H1 (cell line): ENCODE measurements around the gene C19orf53. TPM values are rescaled to one million over a fixed set of nuclear protein-coding genes. Genes with fewer than 3 reads are reported as not detected.

Experiments used
- CTCF ChIA-PET: fragments of 300-600 bp; sonication (Branson Sonifier 250); formaldehyde crosslinking; loops from one replicate; lab custom pipeline; 2021; ENCODE audit not compliant: partially characterized antibody; lab: Charles Lee
- POLR2A ChIA-PET: fragments of 300-600 bp; sonication (Branson Sonifier 250); formaldehyde crosslinking; loops from one replicate; lab custom pipeline; 2021; ENCODE audit warnings: inconsistent platforms; ENCODE audit not compliant: partially characterized antibody; lab: Charles Lee
- DNase-seq, 2 experiments: peaks; one replicate each; pipeline versions ENCODE4 v3.0.0 to v3.0.0-alpha.2; 2010 to 2022; ENCODE audit warnings: low spot score in 2 of 2, low read depth in 1 of 2, mixed read lengths in 1 of 2
- FAIRE-seq: peaks from 2 replicates; lab custom pipeline; 2011; peaks lifted over from hg19 to GRCh38; lab: Jason Lieb, UNC
- H2AFZ ChIP-seq: 2 replicates; pipeline ENCODE4 v1.8.1; 2012; ENCODE audit warnings: low read length, inconsistent platforms
- H2AK5ac ChIP-seq: 2 replicates; pipeline ENCODE4 v1.6.1; 2013; ENCODE audit warnings: low read depth, low read length
- H2BK120ac ChIP-seq: replicated peaks from 2 replicates; pipeline ENCODE3; 2013; ENCODE audit warnings: low read depth, low read length, inconsistent platforms
- H2BK12ac ChIP-seq: 2 replicates; pipeline ENCODE4 v1.6.1; 2013; ENCODE audit warnings: low read depth, low read length
- H2BK15ac ChIP-seq: 2 replicates; pipeline ENCODE4 v1.6.1; 2013; ENCODE audit warnings: low read length
- H2BK20ac ChIP-seq: 2 replicates; pipeline ENCODE4 v1.6.1; 2013; ENCODE audit warnings: low read length
- H2BK5ac ChIP-seq: 2 replicates; pipeline ENCODE4 v1.6.1; 2013; ENCODE audit warnings: low read depth, low read length
- H3K14ac ChIP-seq: 2 replicates; pipeline ENCODE4 v1.6.1; 2013; ENCODE audit warnings: inconsistent platforms; ENCODE audit not compliant: insufficient read length
- H3K18ac ChIP-seq: 2 replicates; pipeline ENCODE4 v1.6.1; 2013; ENCODE audit warnings: low read length; ENCODE audit errors: extremely low read depth
- H3K23ac ChIP-seq: 2 replicates; pipeline ENCODE4 v1.6.1; 2013; ENCODE audit warnings: inconsistent platforms; ENCODE audit not compliant: insufficient read length
- H3K23me2 ChIP-seq: 2 replicates; pipeline ENCODE4 v1.6.1; 2013; ENCODE audit warnings: low read depth, low read length
- H3K27ac ChIP-seq: 2 replicates; pipeline ENCODE4 v1.6.1; 2011; ENCODE audit warnings: low read depth, low read length, inconsistent platforms
- H3K27me3 ChIP-seq, 4 experiments: replicated peaks in 1 of 4; 1 replicate in 1 of 4; 2 replicates in 3 of 4; pipeline versions ENCODE4 v1.6.1 to v1.8.1; 2011 to 2013; ENCODE audit warnings: low read length in 3 of 4, mild to moderate bottlenecking in 3 of 4, inconsistent platforms in 2 of 4, mixed read lengths in 2 of 4, moderate library complexity in 1 of 4; ENCODE audit not compliant: control insufficient read depth in 3 of 4, insufficient read depth in 3 of 4; ENCODE audit errors: extremely low read depth in 1 of 4
- H3K36me3 ChIP-seq, 4 experiments: 2 replicates each; pipeline versions ENCODE4 v1.6.1 to v1.8.1; 2011 to 2013; ENCODE audit warnings: mild to moderate bottlenecking in 4 of 4, low read length in 3 of 4, moderate library complexity in 2 of 4, control low read depth in 1 of 4, inconsistent platforms in 1 of 4; ENCODE audit not compliant: insufficient read depth in 4 of 4, control insufficient read depth in 2 of 4
- H3K4ac ChIP-seq: replicated peaks from 2 replicates; pipeline ENCODE3; 2013; ENCODE audit warnings: low read length, low read depth, mixed read lengths, inconsistent platforms; ENCODE audit not compliant: insufficient read length
- H3K4me1 ChIP-seq, 4 experiments: replicated peaks in 1 of 4; 1 replicate in 1 of 4; 2 replicates in 3 of 4; pipeline versions ENCODE4 v1.6.1 to v1.8.1; 2011 to 2013; ENCODE audit warnings: low read length in 3 of 4, inconsistent platforms in 2 of 4, mixed read lengths in 1 of 4; ENCODE audit not compliant: insufficient read depth in 4 of 4, control insufficient read depth in 3 of 4
- H3K4me2 ChIP-seq, 2 experiments: 2 replicates each; pipeline versions ENCODE4 v1.6.1 to v1.8.1; 2011 to 2013; ENCODE audit warnings: low read depth in 2 of 2, low read length in 2 of 2, control low read depth in 1 of 2, inconsistent platforms in 1 of 2, mild to moderate bottlenecking in 1 of 2; ENCODE audit not compliant: insufficient read depth in 1 of 2
- H3K4me3 ChIP-seq, 4 experiments: fragments of 200-600, 300-600 bp in 1 of 4; sonication (generic), shearing (Covaris generic), sonication (Bioruptor Twin) in 1 of 4; 2 replicates each; pipeline versions ENCODE4 v1.5.1 to v1.8.1; 2011 to 2016; ENCODE audit warnings: low read length in 4 of 4, low read depth in 3 of 4, control low read depth in 2 of 4, inconsistent platforms in 2 of 4, mild to moderate bottlenecking in 2 of 4, mixed read lengths in 1 of 4, moderate library complexity in 1 of 4; ENCODE audit not compliant: insufficient read depth in 2 of 4; ENCODE audit errors: extremely low read depth in 1 of 4
- H3K56ac ChIP-seq: replicated peaks from 2 replicates; pipeline ENCODE3; 2013; ENCODE audit warnings: low read depth, mild to moderate bottlenecking, mixed read lengths, low read length, inconsistent platforms; ENCODE audit not compliant: insufficient read length
- H3K79me1 ChIP-seq: 2 replicates; pipeline ENCODE4 v1.6.1; 2013; ENCODE audit warnings: low read depth, low read length, control low read depth
- H3K79me2 ChIP-seq, 2 experiments: 2 replicates each; pipeline versions ENCODE4 v1.6.1 to v1.8.1; 2012 to 2013; ENCODE audit warnings: low read length in 2 of 2, mild to moderate bottlenecking in 2 of 2, inconsistent platforms in 1 of 2; ENCODE audit not compliant: insufficient read depth in 2 of 2, control insufficient read depth in 1 of 2
- H3K9ac ChIP-seq, 4 experiments: replicated peaks in 1 of 4; 1 replicate in 1 of 4; 2 replicates in 3 of 4; pipeline versions ENCODE4 v1.6.1 to v1.8.1; 2011 to 2013; ENCODE audit warnings: low read depth in 3 of 4, low read length in 3 of 4, control low read depth in 2 of 4, mild to moderate bottlenecking in 2 of 4, moderate library complexity in 2 of 4, inconsistent platforms in 1 of 4; ENCODE audit errors: extremely low read depth in 1 of 4
- H3K9me3 ChIP-seq, 2 experiments: 2 replicates each; pipeline versions ENCODE4 v1.6.1 to v1.8.1; 2012 to 2013; ENCODE audit warnings: mild to moderate bottlenecking in 2 of 2, moderate library complexity in 2 of 2, control low read depth in 1 of 2, inconsistent platforms in 1 of 2, low read depth in 1 of 2, low read length in 1 of 2, mixed read lengths in 1 of 2; ENCODE audit not compliant: insufficient read depth in 2 of 2
- H4K20me1 ChIP-seq, 2 experiments: replicated peaks in 1 of 2; 2 replicates each; pipeline versions ENCODE3 to v1.8.1; 2011 to 2013; ENCODE audit warnings: inconsistent platforms in 2 of 2, low read length in 2 of 2, mild to moderate bottlenecking in 1 of 2; ENCODE audit not compliant: insufficient read depth in 2 of 2, control insufficient read depth in 1 of 2
- H4K5ac ChIP-seq: 2 replicates; pipeline ENCODE4 v1.6.1; 2013; ENCODE audit warnings: low read length, low read depth, mixed read lengths, inconsistent platforms; ENCODE audit not compliant: insufficient read length
- H4K8ac ChIP-seq: 2 replicates; pipeline ENCODE4 v1.8.0; 2013; ENCODE audit warnings: mild to moderate bottlenecking, moderate library complexity, low read length, inconsistent platforms; ENCODE audit not compliant: insufficient read depth; ENCODE audit errors: extremely low read depth
- H4K91ac ChIP-seq: replicated peaks from 2 replicates; pipeline ENCODE3; 2013; ENCODE audit warnings: low read length, mixed read lengths, inconsistent platforms; ENCODE audit not compliant: insufficient read length
- BCL11A ChIP-seq, 2 experiments: IDR thresholded peaks; one replicate each; pipeline ENCODE4 v1.6.1; 2011; ENCODE audit warnings: low read depth in 2 of 2, low read length in 2 of 2, mild to moderate bottlenecking in 2 of 2
- BRCA1 ChIP-seq: IDR thresholded peaks from 2 replicates; pipeline ENCODE4 v1.6.1; 2012; ENCODE audit warnings: low read depth, low read length, improper control_type of control experiment
- EGR1 ChIP-seq: IDR thresholded peaks from 2 replicates; pipeline ENCODE4 v1.6.1; 2011; ENCODE audit warnings: low read depth, low read length, borderline replicate concordance
- EZH2 ChIP-seq: fragments of 200-600 bp; sonication (generic); IDR thresholded peaks from 2 replicates; pipeline ENCODE4 v1.7.1; 2012; ENCODE audit warnings: low read depth, mild to moderate bottlenecking, moderate library complexity, low read length, inconsistent platforms; ENCODE audit not compliant: severe bottlenecking
- KDM5A ChIP-seq: fragments of 200-600 bp; IDR thresholded peaks from 2 replicates; pipeline ENCODE4 v1.7.1; 2012; ENCODE audit warnings: mild to moderate bottlenecking, low read length, inconsistent platforms, mixed read lengths
- NANOG ChIP-seq: IDR thresholded peaks from 2 replicates; pipeline ENCODE4 v1.6.1; 2011; ENCODE audit warnings: low read length, low read depth, mild to moderate bottlenecking, inconsistent platforms; ENCODE audit not compliant: insufficient read depth, poor library complexity, severe bottlenecking
- NRF1 ChIP-seq: IDR thresholded peaks from 2 replicates; pipeline ENCODE4 v1.6.1; 2011; ENCODE audit warnings: mild to moderate bottlenecking, low read depth, low read length, improper control_type of control experiment
- SAP30 ChIP-seq: fragments of 300-600 bp; sonication (generic); IDR thresholded peaks from 2 replicates; pipeline ENCODE4 v1.7.1; 2012; ENCODE audit warnings: low read length, moderate library complexity, mild to moderate bottlenecking, inconsistent platforms; ENCODE audit not compliant: insufficient read depth, insufficient replicate concordance
- SIX5 ChIP-seq: IDR thresholded peaks from 2 replicates; pipeline ENCODE4 v1.6.1; 2011; ENCODE audit warnings: mild to moderate bottlenecking, low read depth, low read length
- SP4 ChIP-seq: IDR thresholded peaks from 2 replicates; pipeline ENCODE4 v1.6.1; 2012; ENCODE audit warnings: low read length, inconsistent platforms
- ZNF274 ChIP-seq: IDR thresholded peaks from 2 replicates; pipeline ENCODE4 v1.7.0; 2012; ENCODE audit warnings: low read length, borderline replicate concordance; ENCODE audit errors: extremely low read depth
- WGBS, 2 experiments: shearing (Covaris generic) in 1 of 2; methylation state at CpG; one replicate each; pipeline versions ENCODE4 v1.1.6 to v1.1.7; 2013 to 2015; ENCODE audit warnings: low lambda C conversion rate in 2 of 2, mixed read lengths in 2 of 2, inconsistent platforms in 1 of 2, low coverage in 1 of 2, missing lambda C conversion rate in 1 of 2; ENCODE audit not compliant: insufficient replicate concordance in 2 of 2, insufficient coverage in 1 of 2, insufficient read length in 1 of 2; ENCODE audit errors: extremely low coverage in 1 of 2, missing lambda C conversion rate in 1 of 2; 5-methylcytosine and 5-hydroxymethylcytosine counted together
- polyA plus RNA-seq, 7 experiments: library from polyadenylated mRNA; depleted of rRNA in 3 of 7; stranded (reverse) in 5 of 7; unstranded in 2 of 7; fragments of >200 nt in 5 of 7; fragments of 200-250 nt in 2 of 7; gene quantifications; 1 replicate in 5 of 7; 2 replicates in 1 of 7; 4 replicates in 1 of 7; pipeline versions ENCODE4 v1.2.1 to v1.2.3, GENCODE V29; 2011 to 2013; ENCODE audit warnings: missing spikeins in 2 of 7, mixed read lengths in 2 of 7
- total RNA-seq: library from RNA; stranded (reverse); fragmentation: NEBNext Ultra II Directional; extraction: Animal tissue kit (Norgen Biotek cat#: 25700); gene quantifications from 2 replicates; pipeline ENCODE4 v1.2.1, GENCODE V29; 2021

The C19orf53 gene
- total and polyA plus RNA-seq, 2 of the 8 experiments (the other 6 are each of a cell fraction or from before 2014, with no cell fraction given) = 104 to 169 TPM

GRCh38 chr19:13738073-13738472, 36.2 kb upstream of the C19orf53 start:
- no peak overlapping the region for H3K18ac ChIP-seq
- H3K27me3 ChIP-seq = no peaks in the 10 kb centered on the region
- no peak overlapping the region for H3K4me2 ChIP-seq
- H3K27ac ChIP-seq = no peak overlapping the region
- ChIA-PET CTCF (interaction anchor here (0.7 to 1.6 kb wide), 3 partner anchors 17 to 148 kb away, joined by 3 to 5 read pairs (median 4); no protein-coding TSS in a partner anchor), POLR2A (interaction anchor here (1.2 to 2.6 kb wide), 2 partner anchors 10 to 37 kb away, joined by 3 to 10 read pairs; a partner anchor contains a TSS)
- 95% methylated on average over 1 of the region's 1 CpG; no CpG with 5 or more reads in 1 of the 2 experiments for WGBS, 2 experiments
- no peaks in the 10 kb centered on the region; a peak in 1 of 8 replicates for H3K36me3 ChIP-seq
- no peaks in the 10 kb centered on the region for H3K9me3 ChIP-seq
- FAIRE-seq (no peak), DNase-seq (no peak)
- no peak overlapping the region for H4K5ac ChIP-seq
- H3K23me2 ChIP-seq = no peaks in the 10 kb centered on the region
- no peak overlapping the region for H2BK12ac ChIP-seq
- H3K4me1 ChIP-seq = peaks cover 0 to 5% (median 3%) of the 10 kb centered on the region in 4 experiments; a peak in 1 of 7 replicates
- no peak overlapping the region for H3K4ac ChIP-seq
- H4K91ac ChIP-seq = no peak overlapping the region
- no peak overlapping the region for H2BK120ac ChIP-seq
- no peak overlapping the region for H3K23ac ChIP-seq
- no peak overlapping the region for H2AFZ ChIP-seq
- H2BK20ac ChIP-seq = no peak overlapping the region
- no peak overlapping the region for H4K8ac ChIP-seq
- no peak overlapping the region for H3K56ac ChIP-seq
- no peak overlapping the region for H2BK15ac ChIP-seq
- no peak overlapping the region for H3K9ac ChIP-seq
- no peaks in the 10 kb centered on the region for H3K79me1 ChIP-seq
- H3K14ac ChIP-seq = no peak overlapping the region
- H3K4me3 ChIP-seq = no peak overlapping the region
- no peaks in the 10 kb centered on the region for H3K79me2 ChIP-seq
- no peak overlapping the region for H2AK5ac ChIP-seq
- no peak overlapping the region for H2BK5ac ChIP-seq
- H4K20me1 ChIP-seq = no peaks in the 10 kb centered on the region
- TF ChIP-seq KDM5A (no peak), EGR1 (no peak), EZH2 (no peak), NRF1 (no peak), ZNF274 (no peak), SAP30 (no peak), SP4 (no peak), NANOG (no peak), BCL11A (IDR thresholded peaks at IDR 0.05; ENCODE audit: low read depth in 2 of 2, low read length in 2 of 2) (no peak), SIX5 (no peak), BRCA1 (no peak)
